HepG2 (cell line): ENCODE results near the gene NT5C3B. TPM values are rescaled to one million over a fixed set of nuclear protein-coding genes. Genes with fewer than 3 reads are reported as not detected.

ENCODE experiments used
- ATAC-seq: fragments of 200-7000 bp; cut with Tn5 transposase; 3 replicates; pipeline ENCODE4 v1.9.1; 2020; ENCODE audit warnings: mild to moderate bottlenecking, moderate library complexity
- BruUV-seq: library from RNA; stranded (reverse); fragments of 400-500 nt; replicated peaks from 2 replicates; lab custom pipeline; 2021; lab: Mats Ljungman, UMichigan
- CTCF ChIA-PET: fragments of 300-600 bp; formaldehyde crosslinking; extraction: SDS; loops from one replicate; lab custom pipeline; 2021; ENCODE audit warnings: low total read pairs, inconsistent platforms, low intra/inter-chr PET ratio; lab: Yijun Ruan, JAX
- POLR2A ChIA-PET: fragments of 350-600 bp; sonication (Branson Sonifier 250); formaldehyde crosslinking; loops from one replicate; lab custom pipeline; 2020; ENCODE audit warnings: antibody characterized with exemption, inconsistent platforms; lab: Yijun Ruan, JAX
- DNase-seq: peaks from one replicate; pipeline ENCODE4 v3.0.0-alpha.2; 2015; ENCODE audit warnings: low spot score
- FAIRE-seq: peaks from 3 replicates; lab custom pipeline; 2011; peaks lifted over from hg19 to GRCh38; lab: Jason Lieb, UNC
- H2AFZ ChIP-seq: one replicate; pipeline ENCODE4 v1.6.1; 2011; ENCODE audit warnings: low read length, inconsistent platforms
- H3K27ac ChIP-seq: fragments of 300-600 bp; 3 replicates; pipeline ENCODE4 v1.8.0; 2011; ENCODE audit warnings: mixed run types, mild to moderate bottlenecking, mixed read lengths, low read length, inconsistent platforms; ENCODE audit not compliant: insufficient read depth; ENCODE audit errors: extremely low read length
- H3K27me3 ChIP-seq, 2 experiments: fragments of 200-600 bp in 1 of 2; 2 replicates in 1 of 2; 3 replicates in 1 of 2; pipeline versions ENCODE4 v1.6.0 to v1.8.0; 2011; ENCODE audit warnings: low read length in 2 of 2, mild to moderate bottlenecking in 2 of 2, moderate library complexity in 2 of 2, inconsistent platforms in 1 of 2; ENCODE audit not compliant: insufficient read depth in 2 of 2, control insufficient read depth in 1 of 2
- H3K36me3 ChIP-seq, 2 experiments: fragments of 200-600 bp in 1 of 2; replicated peaks in 1 of 2; 2 replicates in 1 of 2; 3 replicates in 1 of 2; pipeline versions ENCODE4 v1.5.1 to v1.8.0; 2011; ENCODE audit warnings: low read length in 2 of 2, inconsistent platforms in 1 of 2; ENCODE audit not compliant: insufficient read depth in 2 of 2, control insufficient read depth in 1 of 2
- H3K4me1 ChIP-seq: 2 replicates; pipeline ENCODE4 v1.5.1; 2012; ENCODE audit warnings: low read length, inconsistent platforms; ENCODE audit not compliant: insufficient read depth
- H3K4me2 ChIP-seq: 2 replicates; pipeline ENCODE4 v1.6.0; 2011; ENCODE audit warnings: low read depth, low read length, inconsistent platforms
- H3K4me3 ChIP-seq, 3 experiments: fragments of 200-600 bp in 1 of 3; sonication (generic), shearing (Covaris generic) in 1 of 3; replicated peaks in 1 of 3; 2 replicates each; pipeline ENCODE4 v1.5.1; 2011 to 2016; ENCODE audit warnings: low read length in 3 of 3, inconsistent platforms in 2 of 3, low read depth in 2 of 3, mild to moderate bottlenecking in 2 of 3, control low read depth in 1 of 3, mixed read lengths in 1 of 3; ENCODE audit not compliant: insufficient read depth in 1 of 3
- H3K79me2 ChIP-seq: one replicate; pipeline ENCODE4 v1.6.1; 2011; ENCODE audit warnings: low read length, inconsistent platforms; ENCODE audit not compliant: insufficient read depth
- H3K9ac ChIP-seq: 2 replicates; pipeline ENCODE4 v1.6.0; 2011; ENCODE audit warnings: mild to moderate bottlenecking, low read depth, low read length, inconsistent platforms; ENCODE audit not compliant: insufficient read depth
- H3K9me3 ChIP-seq: 2 replicates; pipeline ENCODE4 v1.5.1; 2012; ENCODE audit warnings: mild to moderate bottlenecking, low read length
- H4K20me1 ChIP-seq: 2 replicates; pipeline ENCODE4 v1.6.0; 2011; ENCODE audit warnings: inconsistent platforms, mild to moderate bottlenecking, low read length, moderate library complexity; ENCODE audit not compliant: insufficient read depth
- ATF7 ChIP-seq, 2 experiments: fragments of 450-650 bp in 1 of 2; sonication (generic) in 1 of 2; formaldehyde crosslinking in 1 of 2; IDR thresholded peaks; 2 replicates each; pipeline versions ENCODE4 v1.4.0 to v1.6.1; 2016 to 2020; ENCODE audit warnings: antibody characterized with exemption in 1 of 2, mild to moderate bottlenecking in 1 of 2, missing genetic modification reagents in 1 of 2
- GABPB1 ChIP-seq: IDR thresholded peaks from 2 replicates; pipeline ENCODE4 v1.6.1; 2016; ENCODE audit warnings: mild to moderate bottlenecking, missing genetic modification reagents, moderate library complexity, missing compliant biosample characterization
- HMG20A ChIP-seq: IDR thresholded peaks from 2 replicates; pipeline ENCODE4 v1.6.1; 2016; ENCODE audit warnings: borderline replicate concordance
- NCOA2 ChIP-seq: sonication (generic); formaldehyde crosslinking; IDR thresholded peaks from 2 replicates; pipeline ENCODE4 v1.8.0; 2022; ENCODE audit warnings: inconsistent platforms
- NFRKB ChIP-seq: fragments of 450-650 bp; IDR thresholded peaks from 2 replicates; pipeline ENCODE4 v1.6.1; 2017
- PAXIP1 ChIP-seq: sonication (generic); formaldehyde crosslinking; conservative IDR thresholded peaks from 2 replicates; pipeline ENCODE4 v1.4.0; 2020; ENCODE audit warnings: mild to moderate bottlenecking, missing genetic modification reagents, moderate library complexity
- PHF20 ChIP-seq: sonication (generic); formaldehyde crosslinking; IDR thresholded peaks from 2 replicates; pipeline ENCODE4 v1.5.0; 2020; ENCODE audit warnings: mild to moderate bottlenecking, missing genetic modification reagents
- ZBTB25 ChIP-seq: IDR thresholded peaks from 2 replicates; pipeline ENCODE4 v1.6.1; 2018; ENCODE audit warnings: missing genetic modification reagents
- ZFY ChIP-seq: sonication (generic); formaldehyde crosslinking; IDR thresholded peaks from 2 replicates; pipeline ENCODE4 v1.4.0; 2020; ENCODE audit warnings: missing genetic modification reagents
- ZMYM3 ChIP-seq: sonication (generic); formaldehyde crosslinking; IDR thresholded peaks from 2 replicates; pipeline ENCODE4 v1.5.1; 2020; ENCODE audit warnings: mild to moderate bottlenecking, missing genetic modification reagents
- ZNF121 ChIP-seq: sonication (generic); formaldehyde crosslinking; IDR thresholded peaks from 2 replicates; pipeline ENCODE4 v1.5.0; 2020; ENCODE audit warnings: mild to moderate bottlenecking, missing genetic modification reagents
- ZNF232 ChIP-seq: sonication (generic); formaldehyde crosslinking; IDR thresholded peaks from 2 replicates; pipeline ENCODE4 v1.4.0; 2020; ENCODE audit warnings: missing genetic modification reagents, borderline replicate concordance
- ZNF773 ChIP-seq: sonication (generic); formaldehyde crosslinking; IDR thresholded peaks from 2 replicates; pipeline ENCODE4 v1.4.0; 2020; ENCODE audit warnings: missing genetic modification reagents, borderline replicate concordance
- WGBS: methylation state at CpG from one replicate; pipeline ENCODE4 v1.1.6; 2017; ENCODE audit warnings: low lambda C conversion rate; 5-methylcytosine and 5-hydroxymethylcytosine counted together
- in situ Hi-C: cut with HindIII; loops from 2 replicates; pipeline ENCODE4 v1.10.0; 2017; ENCODE audit warnings: low pct_unique_long_range_greater_than_20kb; ENCODE audit not compliant: extremely low pct_ligation_motif_present
- intact Hi-C: fragments of 100-400 bp; cut with micrococcal nuclease; formaldehyde crosslinking; loops from one replicate; pipeline ENCODE4 v1.10.0; 2022; ENCODE audit not compliant: unreplicated experiment
- polyA plus RNA-seq, 8 experiments: library from polyadenylated mRNA; depleted of rRNA in 3 of 8; stranded (reverse) in 7 of 8; unstranded in 1 of 8; fragments of >200 nt; fragmentation: Illumina TruSeq in 4 of 8; extraction: Trizol in 4 of 8; gene quantifications; 2 replicates each; pipeline versions ENCODE4 v1.2.1 to v1.2.3, GENCODE V29; 2011 to 2016; ENCODE audit warnings: low read depth in 4 of 8, missing spikeins in 1 of 8, mixed read lengths in 1 of 8; ENCODE audit not compliant: insufficient read depth in 1 of 8
- total RNA-seq, 5 experiments: library from RNA; depleted of rRNA; stranded (reverse); fragments of >200 nt; fragmentation: Illumina TruSeq; extraction: Trizol; gene quantifications; 2 replicates each; pipeline ENCODE4 v1.2.3, GENCODE V29; 2016; ENCODE audit warnings: low read depth in 1 of 5

Gene NT5C3B
- total and polyA plus RNA-seq, 2 of the 13 experiments (the other 11 are each of a cell fraction or from before 2014, with no cell fraction given): 104 to 126 TPM

GRCh38 chr17:41779954-41780353 is 56.1 kb downstream of the NT5C3B start:
- H2AFZ ChIP-seq: no peak overlapping the region
- no peaks in the 10 kb centered on the region for H3K27me3 ChIP-seq
- no peaks in the 10 kb centered on the region for H3K9me3 ChIP-seq
- intact Hi-C loops: no loop called here
- peaks cover 3% of the 10 kb centered on the region for H3K79me2 ChIP-seq
- TF ChIP-seq ZNF121 (CRISPR knock-in tag): peak; percentile 71
- no peak for TF ChIP-seq ZNF232 (CRISPR knock-in tag)
- TF ChIP-seq ZMYM3 (CRISPR knock-in tag): peak; percentile 42; the same call in 1 of the 2 replicates
- H3K36me3 ChIP-seq: no peaks in the 10 kb centered on the region; a peak in 1 of 5 replicates
- no peak overlapping the region for H3K4me2 ChIP-seq
- CTCF ChIA-PET: no interaction called here
- peaks cover 49% of the 10 kb centered on the region for H3K4me1 ChIP-seq
- H4K20me1 ChIP-seq: peaks cover 3% of the 10 kb centered on the region
- POLR2A ChIA-PET: interaction anchor here (1.4 to 2.8 kb wide), 3 partner anchors 14 to 92 kb away, joined by 3 to 14 read pairs (median 4); partner anchors contain the start of genes EIF1 and P3H4
- FAIRE-seq (no peak), ATAC-seq (no peak), DNase-seq (no peak)
- 100% methylated on average over 1 of the region's 1 CpG for WGBS
- H3K9ac ChIP-seq: no peak overlapping the region
- no peak overlapping the region for H3K4me3 ChIP-seq
- in situ Hi-C loops: no loop called here
- no peak overlapping the region for H3K27ac ChIP-seq
- BruUV-seq: no TSS peak

GRCh38 chr17:41777574-41778188 is 58.4 kb downstream of the NT5C3B start:
- no peaks in the 10 kb centered on the region for H3K9me3 ChIP-seq
- 4% methylated on average over 12 of the region's 12 CpGs for WGBS
- no TSS peak for BruUV-seq
- CTCF ChIA-PET: interaction anchor here (1.2 to 1.4 kb wide), 2 partner anchors 8 to 24 kb away, joined by 5 read pairs; partner anchors contain the start of gene JUP
- H3K79me2 ChIP-seq: no peaks in the 10 kb centered on the region
- POLR2A ChIA-PET: interaction anchor here (0.8 to 3.6 kb wide), 21 partner anchors 8 to 188 kb away, joined by 3 to 95 read pairs (median 5); partner anchors contain the start of genes EIF1, FKBP10, HAP1 and JUP
- H3K27ac ChIP-seq: peak overlapping the region; percentile 75
- H2AFZ ChIP-seq: no peak overlapping the region
- no peaks in the 10 kb centered on the region; the same call in 1 of the 2 replicates for H4K20me1 ChIP-seq
- FAIRE-seq (peak; percentile 89), ATAC-seq (peak; percentile 61), DNase-seq (peak; percentile 77)
- no peaks in the 10 kb centered on the region for H3K27me3 ChIP-seq
- peaks cover 60% of the 10 kb centered on the region for H3K4me1 ChIP-seq
- H3K4me3 ChIP-seq: peak overlapping the region; percentile 24 to 60 (median 42)
- intact Hi-C loops (loop anchor here (1.0 kb wide), 3 partner anchors 9 to 182 kb away; partner anchors contain the start of gene JUP), in situ Hi-C loops (no loop called here)
- H3K36me3 ChIP-seq: no peaks in the 10 kb centered on the region; a peak in 1 of 5 replicates
- peak overlapping the region; percentile 64 for H3K9ac ChIP-seq
- H3K4me2 ChIP-seq: peak overlapping the region; percentile 84
- TF ChIP-seq NFRKB (no peak), NCOA2 (CRISPR knock-in tag) (peak; percentile 50; the same call in 1 of the 2 replicates), ZFY (CRISPR knock-in tag) (peak; percentile 84), GABPB1 (0 out of 2 replicates have a peak, but pooled peaks have one; percentile 43), ZNF773 (no peak), PHF20 (CRISPR knock-in tag) (0 out of 2 replicates have a peak, but pooled peaks have one; percentile 8), PAXIP1 (peak; percentile 74), ATF7 (IDR thresholded peaks at IDR 0.05) (no peak), ATF7 (CRISPR knock-in tag; IDR thresholded peaks at IDR 0.05) (no peak), HMG20A (CRISPR knock-in tag) (peak; percentile 80), ZBTB25 (peak; percentile 62; the same call in 1 of the 2 replicates)
